ENCODE results near the gene RIPK4.

Gene RIPK4

DNA sequence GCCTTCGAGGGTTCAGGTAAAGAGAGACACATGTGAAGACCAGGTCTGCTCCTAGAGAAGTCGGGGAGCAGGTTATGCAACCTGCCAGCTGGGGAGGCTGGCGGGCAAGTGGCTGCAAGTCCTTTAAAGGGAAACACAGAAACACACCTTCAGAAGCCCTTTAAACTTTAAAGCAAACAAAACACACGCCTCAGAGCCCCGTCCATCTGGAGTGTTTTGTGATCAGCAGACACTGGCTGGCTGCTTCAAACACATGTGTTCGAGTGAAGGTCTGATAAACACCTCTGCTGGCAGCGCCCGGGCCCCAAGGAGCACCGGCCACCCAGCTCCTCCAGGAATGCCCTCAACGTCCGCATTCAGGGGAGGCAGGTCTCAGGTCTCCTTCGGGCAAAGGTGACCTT is 15.2 kb downstream of the RIPK4 start:
- no peak for DNase-seq

DNA sequence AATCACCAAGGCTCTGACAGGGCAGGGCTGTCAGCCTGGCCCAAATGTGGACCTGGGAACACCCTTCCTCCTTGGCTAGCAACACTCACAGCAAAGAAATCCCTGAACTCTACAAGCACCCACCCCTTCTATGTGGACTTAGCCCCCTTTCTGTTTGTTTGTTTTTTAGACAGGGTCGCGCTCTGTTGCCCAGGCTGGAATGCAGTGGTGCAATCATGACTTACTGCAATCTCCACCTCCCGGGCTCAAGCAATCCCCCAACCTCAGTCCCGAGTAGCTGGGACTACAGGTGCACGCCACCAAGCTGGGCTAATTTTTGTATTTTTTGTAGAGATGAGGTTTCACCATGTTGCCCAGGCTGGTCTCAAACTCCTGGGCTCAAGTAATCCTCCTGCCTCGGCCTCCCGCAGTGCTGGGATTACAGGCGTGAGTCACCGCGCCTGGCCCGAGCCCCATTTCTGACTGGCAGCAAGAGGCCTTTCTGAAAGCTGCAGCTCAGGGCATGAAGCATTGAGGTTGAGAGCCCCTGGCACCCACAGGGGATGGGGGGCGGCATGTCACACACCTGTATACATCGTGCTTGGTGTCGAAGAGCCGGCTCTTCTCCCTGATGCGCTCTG is 16.2 kb downstream of the RIPK4 start:
- DNase-seq = no peak

DNA sequence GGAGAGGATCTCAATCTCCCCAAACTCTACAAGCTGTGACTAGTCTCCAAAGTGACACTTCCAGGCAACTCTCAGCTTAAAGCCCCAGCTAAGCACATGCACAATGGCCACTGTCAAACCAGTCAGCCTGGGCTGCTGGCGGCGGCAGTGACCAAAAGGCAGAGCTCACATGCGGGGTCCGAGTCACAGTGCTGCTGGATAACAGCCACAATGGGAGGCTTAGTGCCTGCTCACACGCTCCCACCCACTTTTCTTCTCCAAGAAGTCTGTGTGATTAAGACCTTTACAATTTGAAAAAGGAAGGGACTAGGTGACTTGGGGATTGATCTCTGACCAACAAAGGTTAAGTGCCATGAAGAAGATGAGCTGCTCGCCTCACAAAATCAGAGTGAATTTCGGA is 16.8 kb downstream of the RIPK4 start:
- DNase-seq = no peak

DNA sequence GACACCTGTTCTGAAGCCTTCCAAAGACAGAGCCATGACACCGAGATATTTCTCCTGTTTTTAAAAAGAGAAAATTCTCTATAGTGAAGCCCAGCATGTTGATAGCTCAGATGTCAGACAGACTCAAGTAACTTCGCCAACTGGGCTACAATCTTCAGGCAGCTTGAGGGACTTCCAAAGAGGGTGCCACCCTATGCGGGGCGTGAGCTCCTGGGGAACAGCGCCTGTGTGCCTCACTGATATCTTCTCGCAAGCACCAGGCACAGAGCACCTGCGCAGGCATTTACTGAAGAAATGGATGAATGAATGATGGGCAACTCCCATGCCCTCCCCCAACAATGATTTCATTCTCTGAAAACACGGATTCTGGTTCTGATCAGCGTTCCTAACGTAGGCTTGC is 17.6 kb downstream of the RIPK4 start:
- DNase-seq = no peak

DNA sequence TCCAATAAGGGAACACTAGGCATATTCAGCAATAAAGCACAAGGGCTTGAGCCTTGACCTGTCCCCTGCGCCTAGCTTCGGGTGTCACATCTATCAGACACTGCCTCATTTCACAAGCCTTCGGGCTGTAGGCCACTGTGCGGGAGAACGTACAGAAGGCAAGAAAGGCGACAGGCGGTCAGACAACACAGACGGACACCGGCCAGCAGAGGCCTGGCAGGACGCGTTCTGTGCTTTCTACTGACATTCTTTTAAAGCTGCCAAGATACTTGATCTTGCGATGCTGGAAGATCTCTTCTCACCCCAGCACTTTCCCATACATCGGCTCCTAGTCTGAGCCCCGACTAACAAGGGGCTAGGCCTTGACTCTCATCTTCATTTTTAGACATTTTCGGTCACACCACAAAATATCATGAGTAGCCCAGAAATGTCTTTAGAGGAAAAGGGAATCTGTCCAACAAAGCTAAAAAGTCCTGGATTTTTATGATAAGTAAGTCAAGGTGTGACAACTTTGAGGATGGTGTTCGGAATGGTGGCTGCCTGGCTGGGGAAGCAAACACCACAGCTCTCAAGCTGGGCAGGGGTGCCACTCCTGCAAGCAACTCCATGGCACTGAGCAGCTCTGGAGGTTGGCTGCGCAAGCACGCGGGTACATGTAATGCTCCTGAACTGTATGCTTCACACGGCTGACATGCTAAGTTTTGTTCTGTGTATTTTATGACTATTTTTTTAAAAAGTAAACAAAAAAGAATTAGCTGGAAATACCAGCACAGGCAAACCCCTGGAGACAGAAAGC is 18.7 kb downstream of the RIPK4 start:
- no peak for DNase-seq

DNA sequence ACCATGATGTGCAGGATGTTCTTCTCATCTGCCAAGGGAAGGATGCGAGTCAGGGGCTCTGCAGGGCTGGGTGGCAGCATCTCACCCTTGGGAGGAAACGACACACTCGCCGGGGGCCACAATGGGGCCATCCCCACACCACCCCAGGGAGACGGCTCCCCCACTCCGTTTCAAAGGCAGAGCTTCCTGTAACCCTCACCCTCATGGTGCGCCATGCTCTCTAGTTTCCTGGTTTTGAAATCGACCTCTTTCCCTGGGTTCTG is 20.2 kb downstream of the RIPK4 start:
- no peak for DNase-seq

DNA sequence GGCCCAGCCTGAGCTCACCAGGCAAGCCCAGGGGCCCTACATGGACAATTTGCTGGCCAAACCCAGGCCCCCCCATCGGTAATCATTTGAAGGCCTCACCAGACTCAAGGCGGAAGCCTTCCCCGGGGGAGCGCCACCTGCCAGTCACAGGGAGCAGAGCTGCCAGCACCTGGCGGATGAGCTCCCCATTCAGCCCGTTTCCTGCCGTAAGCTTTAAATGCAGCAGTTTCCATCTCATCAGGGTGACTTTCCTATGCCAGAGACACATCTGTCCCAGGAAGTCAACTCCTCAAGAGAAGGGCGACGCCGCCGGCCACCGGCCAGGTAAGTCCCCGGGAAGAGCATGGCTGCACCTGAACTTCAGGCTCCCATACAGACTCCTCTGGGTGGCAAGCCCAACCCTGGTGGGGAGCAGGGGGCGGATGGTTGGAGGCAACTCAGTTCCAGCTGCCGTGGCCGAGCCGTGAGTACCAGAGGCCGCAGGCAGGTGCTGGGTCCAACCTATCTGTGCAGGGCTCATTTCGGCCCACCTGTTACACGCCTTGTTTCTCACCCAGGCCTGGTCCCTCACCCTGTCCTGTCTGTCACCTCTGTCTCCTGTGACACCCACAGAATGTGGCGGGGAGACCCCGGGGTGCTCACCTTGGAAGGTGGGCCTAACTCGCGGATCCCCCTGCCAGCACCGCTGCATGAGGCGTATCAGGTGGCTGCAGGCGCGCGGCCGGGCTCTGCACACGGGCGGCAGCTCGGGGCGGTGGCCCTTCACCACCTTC is 20.7 kb downstream of the RIPK4 start:
- no peak for DNase-seq

DNA sequence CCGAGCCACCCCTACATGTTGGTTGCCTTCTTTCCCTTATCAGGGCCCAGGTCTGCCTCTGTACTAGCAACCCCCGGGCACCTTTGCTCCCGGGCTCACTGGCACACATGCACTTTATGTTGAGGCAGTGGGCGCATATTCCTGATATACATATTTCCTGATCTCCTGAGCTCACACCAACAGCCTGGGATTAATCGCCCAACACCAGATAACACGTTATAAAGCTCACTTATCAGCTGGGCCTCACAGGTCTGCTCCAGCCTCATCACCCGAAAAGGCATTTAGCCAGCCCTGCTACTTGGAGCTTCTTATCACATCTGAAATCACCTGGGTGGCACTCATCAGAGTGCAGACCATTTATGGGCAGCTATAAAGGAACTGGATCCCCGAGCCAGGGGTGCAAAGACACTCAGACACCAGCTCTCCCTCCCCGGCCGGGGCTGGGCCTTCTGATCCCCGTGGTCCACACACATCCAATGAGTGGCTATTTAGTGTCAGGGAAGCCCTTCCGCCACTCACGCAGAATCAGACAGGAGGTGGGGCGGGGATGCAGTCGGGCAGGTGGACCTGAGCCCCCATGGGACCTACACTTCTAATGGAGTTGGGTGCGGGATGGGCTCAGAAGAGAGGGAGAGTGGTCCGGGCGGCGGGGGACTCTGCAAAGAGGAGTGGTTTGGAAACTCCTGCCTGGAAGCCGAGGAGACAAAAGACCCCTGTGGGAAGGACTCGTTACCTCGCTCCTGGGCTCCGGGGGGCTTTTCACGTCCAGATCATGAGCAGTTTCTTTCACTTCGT is 21.6 kb downstream of the RIPK4 start:
- no peak for DNase-seq

DNA sequence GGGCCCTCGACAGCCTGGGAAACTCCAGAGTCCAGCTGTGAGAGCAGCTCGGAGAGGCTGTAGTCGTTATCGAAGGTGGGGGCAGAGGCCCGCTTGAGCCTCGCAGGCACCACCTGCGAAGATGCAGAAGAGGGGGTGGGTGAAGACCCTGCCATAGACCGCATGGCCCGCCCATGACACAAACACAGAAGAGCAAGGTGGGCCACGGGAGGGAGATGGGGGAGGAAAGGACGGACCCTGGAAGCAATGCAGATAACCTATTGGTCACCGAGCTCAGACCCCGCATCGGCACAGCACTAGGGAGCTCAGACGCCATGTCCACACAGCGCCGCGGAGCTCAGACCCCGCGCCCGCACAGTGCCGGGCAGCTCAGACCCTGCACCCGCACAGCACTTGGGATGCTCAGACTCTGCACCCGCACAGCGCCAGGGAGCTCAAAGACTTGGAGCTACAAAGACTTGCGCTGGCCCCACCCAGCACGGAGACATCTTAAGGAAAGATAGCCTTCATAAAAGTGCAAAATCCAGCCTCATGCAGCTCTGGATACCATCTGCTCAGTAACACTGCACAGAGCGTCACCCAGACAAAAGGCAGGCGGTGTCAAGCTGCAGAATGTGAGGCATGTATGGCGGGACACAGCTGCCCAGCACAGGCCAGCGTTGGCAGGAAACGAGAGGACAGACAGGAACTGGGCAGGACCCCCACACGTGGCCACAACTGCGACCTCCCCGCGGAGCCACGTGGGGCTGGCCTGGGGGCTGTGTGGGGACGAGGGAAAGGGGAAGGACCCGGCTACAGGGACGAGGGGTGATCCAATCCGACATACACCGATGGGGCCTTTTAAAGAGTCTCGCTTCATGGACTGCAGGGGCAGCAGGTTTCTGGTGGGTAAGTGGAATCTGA is 22.6 kb downstream of the RIPK4 start:
- DNase-seq = no peak

DNA sequence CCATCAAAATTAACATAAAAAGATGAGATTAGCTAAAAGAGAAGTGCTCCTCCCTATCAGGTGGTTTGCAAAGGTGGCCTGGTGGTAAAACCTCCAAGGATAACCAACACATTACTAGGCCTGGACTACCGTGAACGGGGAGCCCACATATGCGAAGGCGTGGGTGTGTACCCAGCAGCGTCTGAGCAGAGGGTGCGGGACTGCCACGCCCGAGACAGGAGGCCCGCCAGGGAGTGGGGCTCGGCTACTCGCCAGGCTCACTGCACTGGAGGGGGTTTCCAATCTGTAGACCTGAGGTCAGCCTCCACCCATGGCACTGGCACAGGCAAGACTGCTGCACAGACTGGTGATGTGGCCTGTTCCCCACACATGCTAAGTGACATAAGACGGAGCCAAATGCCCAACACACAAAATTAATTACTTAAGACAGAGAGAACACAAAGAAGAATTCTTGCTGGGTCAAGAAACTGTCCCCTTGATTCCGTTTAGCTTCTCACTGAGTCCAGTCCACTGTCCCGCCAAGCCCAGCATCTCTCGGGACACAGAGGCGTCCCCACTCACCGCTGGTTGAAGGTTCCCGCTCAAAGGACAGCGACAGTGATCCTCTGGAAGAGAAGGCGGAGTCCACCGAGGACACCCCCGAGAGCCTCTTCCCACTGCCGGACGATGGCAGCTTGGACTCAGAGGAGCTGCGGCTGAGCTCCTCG is 23.4 kb downstream of the RIPK4 start:
- DNase-seq = no peak

DNA sequence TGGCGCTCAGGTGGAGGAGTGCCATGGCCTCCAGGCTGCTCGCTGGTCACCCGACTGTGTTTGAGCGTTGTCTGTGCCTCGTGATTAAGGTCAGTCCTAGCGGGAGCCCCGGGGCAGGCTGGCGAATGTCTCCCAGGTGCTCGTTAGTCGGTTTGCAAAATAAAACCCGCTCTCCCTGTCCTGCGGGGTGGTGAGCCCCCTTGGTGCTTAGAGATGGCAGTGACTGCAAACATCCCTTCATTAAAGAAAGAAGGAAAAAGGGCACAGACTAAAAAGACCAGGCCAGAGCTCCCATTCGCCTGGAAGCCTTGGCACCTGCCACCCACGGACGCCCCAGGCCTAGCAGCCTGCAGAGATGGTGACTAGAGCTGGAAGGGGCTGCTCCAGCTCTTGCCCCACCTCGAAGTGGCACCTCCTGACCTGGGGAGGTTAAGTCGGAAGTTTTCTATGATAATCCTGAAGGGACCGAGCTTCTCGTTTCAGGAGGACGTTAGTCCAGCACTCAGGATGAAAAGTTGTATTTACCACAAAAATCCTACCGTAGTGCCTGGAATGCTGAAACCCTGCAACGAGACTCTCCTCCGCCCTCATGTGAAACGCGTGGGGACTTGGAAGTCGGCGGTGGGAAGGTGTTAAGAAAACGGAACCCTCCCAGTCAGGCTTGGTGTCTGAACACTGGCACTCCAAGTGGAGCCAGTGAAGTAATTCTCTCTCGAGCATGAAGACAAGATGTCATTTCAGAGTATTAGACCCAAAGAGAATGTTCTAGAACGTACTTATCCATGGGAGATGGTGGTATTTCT is 24.6 kb downstream of the RIPK4 start:
- no peak for DNase-seq

DNA sequence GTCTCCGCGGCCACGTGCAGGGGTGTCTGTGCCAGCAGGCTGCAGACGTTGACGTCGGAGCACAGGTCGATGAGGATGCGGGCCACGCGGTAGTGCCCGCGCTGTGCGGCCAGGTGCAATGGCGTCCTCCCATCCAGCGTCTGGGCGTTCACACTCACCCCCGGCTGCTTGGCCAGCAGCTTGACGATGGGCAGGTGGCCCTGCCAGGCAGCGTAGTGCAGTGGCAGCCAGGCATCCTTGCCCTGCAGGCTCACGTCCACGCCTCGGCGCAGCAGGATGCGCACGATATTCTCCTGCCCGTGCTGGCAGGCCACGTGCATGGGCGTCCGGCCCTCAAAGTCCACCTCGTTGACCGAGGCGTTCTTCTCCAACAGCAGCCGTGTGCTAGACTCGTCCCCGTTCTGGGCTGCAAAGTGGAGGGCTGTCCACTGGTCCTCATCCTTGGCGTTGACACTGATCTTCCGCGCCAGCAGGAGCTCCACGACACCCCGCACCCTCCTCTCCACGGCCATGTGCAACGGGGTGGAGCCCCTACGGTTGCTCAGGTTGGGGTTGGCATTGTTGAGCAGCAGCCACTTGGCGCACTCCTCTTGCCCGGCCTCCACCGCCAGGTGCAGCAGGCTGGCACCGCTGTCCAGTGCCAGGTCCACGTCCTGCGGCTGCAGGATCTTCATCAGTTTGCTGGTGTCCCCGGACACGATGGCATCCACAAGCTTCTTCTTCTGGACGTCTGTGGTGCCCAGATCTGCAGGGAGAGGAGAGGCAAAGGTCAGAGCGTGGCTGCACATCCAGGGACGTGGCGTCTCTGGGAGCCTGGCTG is 25.4 kb downstream of the RIPK4 start:
- no peak for DNase-seq

DNA sequence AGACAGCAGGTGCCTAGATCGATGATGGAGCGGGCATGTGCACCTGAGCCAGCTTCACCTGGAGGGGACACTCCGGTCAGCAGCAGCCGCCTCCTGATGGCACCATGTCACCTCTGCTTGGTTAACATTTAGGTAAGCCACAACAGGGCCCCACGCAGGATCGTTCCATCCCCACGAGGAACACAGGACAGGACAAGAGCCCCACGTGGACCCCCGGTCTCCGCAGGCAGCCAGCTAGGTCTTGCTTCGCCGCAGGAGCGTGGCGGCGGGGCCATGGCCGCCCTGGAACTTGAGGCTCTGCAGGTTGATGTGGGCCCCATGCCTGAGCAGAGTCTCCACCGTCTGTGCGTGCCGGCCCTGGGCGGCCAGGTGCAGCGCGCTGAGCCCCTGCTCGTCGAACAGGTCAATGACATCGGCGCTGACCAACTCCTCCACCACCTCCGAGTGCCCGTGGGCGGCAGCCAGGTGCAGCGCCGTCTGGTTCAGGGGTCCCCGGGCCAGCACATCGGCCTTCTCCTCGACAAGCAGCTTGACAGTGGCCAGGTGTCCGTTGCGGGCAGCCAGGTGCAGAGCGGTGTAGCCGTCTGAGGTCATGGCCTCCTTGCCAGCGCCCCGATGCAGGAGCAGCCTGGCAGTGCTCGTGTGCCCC is 26.1 kb downstream of the RIPK4 start:
- no peak for DNase-seq

DNA sequence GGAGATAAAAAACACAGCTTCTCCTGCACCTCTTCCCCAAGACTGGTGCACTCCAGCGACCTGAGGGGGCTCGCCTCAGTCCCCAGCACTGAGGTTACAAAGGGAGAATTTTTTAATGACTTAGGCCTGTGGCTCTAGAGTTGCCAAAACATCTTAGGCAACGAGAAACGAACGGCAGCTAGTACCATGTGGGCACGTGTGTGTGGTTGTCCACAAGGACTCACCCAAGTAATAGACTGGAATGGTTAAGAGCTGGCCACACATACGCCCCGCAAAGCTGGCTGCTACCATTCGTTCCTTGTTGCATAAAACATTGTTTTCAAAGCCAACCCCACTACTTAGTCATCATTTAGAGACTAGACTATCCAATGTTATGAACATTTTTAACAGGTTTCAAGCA is 26.9 kb downstream of the RIPK4 start:
- DNase-seq = no peak

DNA sequence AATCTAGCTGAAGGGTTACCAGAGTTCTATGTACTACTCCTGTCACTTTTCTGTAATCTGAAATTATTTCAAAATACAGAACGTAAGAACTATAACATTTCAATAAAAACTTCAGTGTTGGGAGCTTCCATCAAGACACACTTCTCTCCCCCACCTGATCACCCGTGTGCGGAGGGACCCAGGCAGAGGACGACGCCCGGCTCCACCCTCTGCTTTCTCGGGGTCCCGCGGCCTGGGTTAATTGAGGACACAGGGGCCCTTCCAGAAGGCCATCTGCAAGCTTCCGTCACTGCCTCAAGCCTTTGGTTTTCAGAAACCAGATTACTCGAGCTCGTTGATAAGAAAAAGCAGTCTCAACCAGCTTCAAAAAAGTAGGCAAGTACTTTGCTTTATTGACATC is 27.8 kb downstream of the RIPK4 start:
- no peak for DNase-seq

DNA sequence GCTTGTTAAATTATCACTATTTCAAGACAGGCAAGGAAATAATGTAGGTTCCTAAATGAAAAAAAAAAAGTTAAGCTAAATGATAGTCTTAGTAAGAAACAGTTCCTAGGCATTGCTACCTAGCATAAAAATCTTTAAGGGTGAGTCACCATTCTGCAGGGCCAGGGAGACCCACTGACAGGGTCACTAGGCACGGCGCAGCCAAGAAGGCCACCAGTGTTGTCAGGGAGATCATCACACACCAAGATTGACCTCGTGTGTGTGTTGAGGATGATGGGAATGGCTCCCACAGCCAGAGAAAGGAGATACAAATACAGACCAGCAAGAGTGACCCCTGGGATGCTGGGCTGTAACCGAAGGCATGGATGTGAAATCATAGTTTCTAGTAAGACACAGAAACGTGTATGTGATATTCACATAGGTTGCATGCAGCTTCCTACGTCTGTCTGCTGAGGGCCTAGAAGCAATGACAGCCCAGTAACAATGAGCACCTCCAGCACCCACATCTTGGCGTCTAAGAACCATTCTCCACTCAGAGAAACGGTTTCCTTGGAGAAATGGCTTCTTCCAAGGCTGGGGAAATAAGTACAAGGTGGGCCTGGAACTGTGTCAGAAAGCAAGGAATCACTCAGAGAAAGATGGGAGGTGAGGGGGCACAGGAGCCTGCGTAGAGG is 29.1 kb downstream of the RIPK4 start:
- DNase-seq = no peak

DNA sequence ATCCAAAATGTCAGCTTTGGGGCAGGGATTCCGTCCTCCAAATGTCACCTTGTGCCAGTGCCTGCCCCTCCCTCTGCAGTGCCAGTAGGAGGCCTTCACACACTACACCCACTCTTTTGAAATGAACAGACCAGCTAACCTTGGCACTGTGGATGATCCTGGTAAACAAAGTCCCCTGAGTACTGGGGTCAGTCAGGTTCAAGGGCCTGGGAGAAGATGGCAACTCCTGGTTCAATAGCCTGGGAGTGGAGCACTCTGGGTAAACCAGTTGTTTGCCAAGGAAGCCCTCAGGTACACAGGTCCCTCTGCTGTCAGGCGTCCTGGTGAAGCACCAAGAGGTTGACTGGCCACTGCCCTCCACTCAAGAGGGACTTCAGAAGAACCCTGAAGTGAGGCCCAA is 30.4 kb downstream of the RIPK4 start:
- DNase-seq = no peak

DNA sequence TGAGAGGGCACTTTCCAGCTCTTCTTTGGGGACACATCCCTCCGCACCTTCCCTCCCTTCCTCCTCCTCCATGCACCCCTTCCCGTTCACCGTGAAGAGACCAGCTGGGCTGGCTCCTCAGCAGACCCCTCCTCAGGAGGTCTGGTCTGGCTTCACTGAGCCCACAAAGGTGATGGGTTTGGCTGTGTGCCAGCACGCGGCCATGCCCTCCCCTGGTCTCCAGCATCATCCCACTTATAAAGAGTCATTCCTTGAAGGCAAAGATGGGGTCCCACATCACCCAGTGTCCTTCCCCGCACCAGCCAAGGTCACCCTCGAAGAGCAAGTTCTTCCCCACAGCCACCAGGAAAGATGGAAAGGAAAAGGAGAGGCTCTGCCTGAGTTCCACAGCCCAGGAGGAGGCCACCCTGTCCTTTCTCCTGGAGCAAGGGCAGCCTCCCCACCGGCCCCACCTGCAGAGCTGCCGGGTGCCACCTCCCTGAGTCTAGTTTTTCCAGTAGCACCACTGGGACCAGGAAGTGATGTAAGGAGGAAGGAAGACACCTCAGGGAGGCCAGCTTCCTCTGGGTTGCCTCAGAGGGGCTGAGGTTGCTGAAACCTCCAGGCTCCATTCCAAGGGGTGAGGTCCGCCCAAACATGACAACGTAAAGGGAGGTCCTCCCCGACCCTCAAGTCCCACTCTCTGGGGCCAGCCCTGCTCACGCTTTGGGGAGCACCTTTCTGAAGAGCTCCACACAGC is 32.7 kb downstream of the RIPK4 start:
- DNase-seq = no peak
